Stimulated activated CD8-positive, alpha-beta memory T cell treated with anti-CD3 and anti-CD28 coated beads, Interleukin-4, amount 100 ng/mL, for 24 hours (primary cell): ENCODE measurements around the gene FHL1.

Experiments
- DNase-seq: peaks from one replicate; pipeline ENCODE4 v3.0.0-alpha.2; 2020; ENCODE audit warnings: low read depth

The FHL1 gene

GRCh38 chrX:136189222-136189621 lies 41.9 kb downstream of the FHL1 start:
- DNase-seq, result no peak

- DNase-seq, result no peak
Measured at GRCh38 chrX:136190038-136190713, 42.8 kb downstream of the FHL1 start.

GRCh38 chrX:136191171-136191570 lies 43.8 kb downstream of the FHL1 start:
- DNase-seq, result no peak

- DNase-seq, result no peak
Measured at GRCh38 chrX:136192135-136192534, 44.8 kb downstream of the FHL1 start.

- no peak for DNase-seq
Measured at GRCh38 chrX:136192839-136193414, 45.6 kb downstream of the FHL1 start.

GRCh38 chrX:136193771-136194170 lies 46.4 kb downstream of the FHL1 start:
- DNase-seq, result no peak

- DNase-seq, result no peak
Measured at GRCh38 chrX:136194536-136194935, 47.2 kb downstream of the FHL1 start.

- DNase-seq, result no peak
Measured at GRCh38 chrX:136195247-136195646, 47.9 kb downstream of the FHL1 start.

- DNase-seq, result no peak
Measured at GRCh38 chrX:136196691-136197155, 49.4 kb downstream of the FHL1 start.

- DNase-seq, result no peak
Measured at GRCh38 chrX:136198010-136198409, 50.7 kb downstream of the FHL1 start.

GRCh38 chrX:136198678-136199243 lies 51.4 kb downstream of the FHL1 start:
- DNase-seq, result no peak

GRCh38 chrX:136199365-136199764 lies 52.0 kb downstream of the FHL1 start:
- DNase-seq, result no peak

- no peak for DNase-seq
Measured at GRCh38 chrX:136200466-136200865, 53.1 kb downstream of the FHL1 start.

- DNase-seq, result no peak
Measured at GRCh38 chrX:136201601-136202000, 54.3 kb downstream of the FHL1 start.

- DNase-seq, result no peak
Measured at GRCh38 chrX:136202889-136203288, 55.6 kb downstream of the FHL1 start.

GRCh38 chrX:136203438-136203837 lies 56.1 kb downstream of the FHL1 start:
- no peak for DNase-seq

GRCh38 chrX:136203951-136204350 lies 56.6 kb downstream of the FHL1 start:
- no peak for DNase-seq

GRCh38 chrX:136204571-136204970 lies 57.2 kb downstream of the FHL1 start:
- DNase-seq, result no peak

GRCh38 chrX:136205882-136206380 lies 58.6 kb downstream of the FHL1 start:
- no peak for DNase-seq

- DNase-seq, result no peak
Measured at GRCh38 chrX:136206916-136207315, 59.6 kb downstream of the FHL1 start.

GRCh38 chrX:136207546-136207945 lies 60.2 kb downstream of the FHL1 start:
- no peak for DNase-seq

GRCh38 chrX:136209016-136209738 lies 61.8 kb downstream of the FHL1 start:
- DNase-seq, result no peak

GRCh38 chrX:136209751-136210150 lies 62.4 kb downstream of the FHL1 start:
- DNase-seq, result no peak
